PC-3 (cell line): ENCODE results near the gene L3MBTL2.

Source experiments
- EZH2 ChIP-seq: fragments of 300-600 bp; sonication (generic); IDR thresholded peaks from one replicate; pipeline ENCODE4 v1.6.1; 2017; ENCODE audit warnings: antibody characterized with exemption, mild to moderate bottlenecking, low read length; ENCODE audit not compliant: unreplicated experiment
- TF ChIP-seq, protein P1 (sequence below): fragments of 300-600 bp; sonication (generic); conservative IDR thresholded peaks from 2 replicates; pipeline ENCODE4 v1.5.1; 2017; ENCODE audit warnings: antibody characterized with exemption, low read depth, mild to moderate bottlenecking, low read length

DNA sequence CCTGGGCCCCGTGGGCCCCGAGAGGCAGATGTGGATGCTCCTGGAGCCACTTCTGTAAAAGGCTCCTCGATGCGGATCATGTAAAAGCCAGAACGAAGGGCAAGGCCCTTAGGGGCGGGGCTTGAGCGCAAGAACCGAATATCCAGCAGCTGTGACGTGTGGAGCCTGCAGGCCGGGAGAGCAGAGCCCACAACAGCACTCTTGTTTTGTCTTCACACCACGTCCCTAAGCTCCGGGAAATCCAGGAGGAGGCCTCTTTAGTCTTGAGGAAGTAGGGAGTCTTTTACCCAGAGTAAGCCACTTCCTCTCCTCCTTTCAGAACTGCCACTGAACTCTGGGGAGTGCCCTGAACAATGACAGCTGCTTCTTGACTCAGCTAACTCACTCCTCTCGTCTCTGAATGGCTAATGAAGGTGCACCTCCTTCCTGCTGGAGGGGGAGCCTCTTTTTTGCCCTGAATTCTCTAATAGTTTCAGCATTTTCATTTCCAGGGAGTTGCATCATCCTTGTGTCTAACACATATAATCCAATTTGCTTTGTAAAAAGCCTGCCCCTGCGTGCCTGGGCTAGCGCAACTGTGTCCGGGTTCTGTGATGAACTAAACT is 12.5 kb downstream of the L3MBTL2 start:
- TF ChIP-seq, protein P1, sequence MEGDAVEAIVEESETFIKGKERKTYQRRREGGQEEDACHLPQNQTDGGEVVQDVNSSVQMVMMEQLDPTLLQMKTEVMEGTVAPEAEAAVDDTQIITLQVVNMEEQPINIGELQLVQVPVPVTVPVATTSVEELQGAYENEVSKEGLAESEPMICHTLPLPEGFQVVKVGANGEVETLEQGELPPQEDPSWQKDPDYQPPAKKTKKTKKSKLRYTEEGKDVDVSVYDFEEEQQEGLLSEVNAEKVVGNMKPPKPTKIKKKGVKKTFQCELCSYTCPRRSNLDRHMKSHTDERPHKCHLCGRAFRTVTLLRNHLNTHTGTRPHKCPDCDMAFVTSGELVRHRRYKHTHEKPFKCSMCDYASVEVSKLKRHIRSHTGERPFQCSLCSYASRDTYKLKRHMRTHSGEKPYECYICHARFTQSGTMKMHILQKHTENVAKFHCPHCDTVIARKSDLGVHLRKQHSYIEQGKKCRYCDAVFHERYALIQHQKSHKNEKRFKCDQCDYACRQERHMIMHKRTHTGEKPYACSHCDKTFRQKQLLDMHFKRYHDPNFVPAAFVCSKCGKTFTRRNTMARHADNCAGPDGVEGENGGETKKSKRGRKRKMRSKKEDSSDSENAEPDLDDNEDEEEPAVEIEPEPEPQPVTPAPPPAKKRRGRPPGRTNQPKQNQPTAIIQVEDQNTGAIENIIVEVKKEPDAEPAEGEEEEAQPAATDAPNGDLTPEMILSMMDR = no peak
- no peak for TF ChIP-seq EZH2
